NT2/D1 (cell line): ENCODE data around the gene ATXN2.
"Not testable (repeated sequence)": the region's sequence is repeated elsewhere in the genome, so short reads cannot be mapped to it uniquely, and the experiment has no call there.

Experiments used
- DNase-seq: peaks from one replicate; pipeline ENCODE4 v3.0.0-alpha.2; 2011; ENCODE audit warnings: low read depth, low spot score
- H3K27me3 ChIP-seq: 2 replicates; pipeline ENCODE4 v1.6.0; 2011; ENCODE audit warnings: mild to moderate bottlenecking; ENCODE audit not compliant: insufficient read length, insufficient read depth
- H3K36me3 ChIP-seq: 2 replicates; pipeline ENCODE4 v1.6.1; 2011; ENCODE audit warnings: mild to moderate bottlenecking, low read length, mixed read lengths; ENCODE audit not compliant: insufficient read depth, insufficient read length
- H3K4me1 ChIP-seq: 2 replicates; pipeline ENCODE4 v1.5.1; 2011; ENCODE audit not compliant: insufficient read depth, insufficient read length
- H3K4me3 ChIP-seq: 2 replicates; pipeline ENCODE4 v1.5.1; 2011; ENCODE audit warnings: low read depth; ENCODE audit not compliant: insufficient read length
- H3K9ac ChIP-seq: 2 replicates; pipeline ENCODE4 v1.6.0; 2011; ENCODE audit warnings: low read depth; ENCODE audit not compliant: insufficient read length
- H3K9me3 ChIP-seq: 2 replicates; pipeline ENCODE4 v1.5.1; 2011; ENCODE audit warnings: mild to moderate bottlenecking, low read length; ENCODE audit not compliant: insufficient read depth
- SUZ12 ChIP-seq: IDR thresholded peaks from 2 replicates; pipeline ENCODE4 v1.6.1; 2011; ENCODE audit not compliant: insufficient read length, insufficient read depth; ENCODE audit errors: extremely low read depth
- YY1 ChIP-seq: IDR thresholded peaks from 2 replicates; pipeline ENCODE4 v1.6.1; 2011; ENCODE audit not compliant: insufficient read length, insufficient read depth
- ZNF274 ChIP-seq: IDR thresholded peaks from 2 replicates; pipeline ENCODE4 v1.6.1; 2011; ENCODE audit warnings: mild to moderate bottlenecking, low read depth, low read length

Gene ATXN2

GRCh38 chr12:111569363-111570083 lies 29.6 kb downstream of the ATXN2 start:
- no peak for DNase-seq
- TF ChIP-seq ZNF274, result no peak
- TF ChIP-seq YY1, result no peak
- no peak for TF ChIP-seq SUZ12
- H3K36me3 ChIP-seq, result peaks cover 10% of the 10 kb centered on the region
- no peaks in the 10 kb centered on the region for H3K4me1 ChIP-seq
- H3K27me3 ChIP-seq, result no peaks in the 10 kb centered on the region
- H3K9ac ChIP-seq, result no peak overlapping the region
- no peak overlapping the region for H3K4me3 ChIP-seq
- no peaks in the 10 kb centered on the region for H3K9me3 ChIP-seq

GRCh38 chr12:111560844-111561243 lies 38.3 kb downstream of the ATXN2 start:
- H3K36me3 ChIP-seq, result peaks cover 18% of the 10 kb centered on the region
- H3K9ac ChIP-seq, result not testable (repeated sequence)

GRCh38 chr12:111558107-111558376 lies 41.1 kb downstream of the ATXN2 start:
- Histone ChIP-seq H3K4me3 (no peak overlapping the region), H3K9me3 (peaks cover 10% of the 10 kb centered on the region), H3K27me3 (no peaks in the 10 kb centered on the region), H3K36me3 (peaks cover 4% of the 10 kb centered on the region), H3K9ac (no peak overlapping the region), H3K4me1 (no peaks in the 10 kb centered on the region)
- no peak for DNase-seq
- TF ChIP-seq SUZ12 (no peak), ZNF274 (no peak), YY1 (no peak)

More at GRCh38 chr12:111560844-111561243, 38.3 kb downstream of the ATXN2 start:
- H3K4me3 ChIP-seq, H3K27me3 ChIP-seq, DNase-seq, H3K9me3 ChIP-seq, H3K4me1 ChIP-seq: not testable (repeated sequence)

- no peak overlapping the region for H3K9ac ChIP-seq
- H3K36me3 ChIP-seq, result peaks cover 4% of the 10 kb centered on the region
- peaks cover 10% of the 10 kb centered on the region for H3K9me3 ChIP-seq
- TF ChIP-seq SUZ12, result no peak
- TF ChIP-seq ZNF274, result no peak
- TF ChIP-seq YY1, result no peak
- no peaks in the 10 kb centered on the region for H3K27me3 ChIP-seq
- H3K4me3 ChIP-seq, result no peak overlapping the region
- H3K4me1 ChIP-seq, result no peaks in the 10 kb centered on the region
- no peak for DNase-seq
Measured at GRCh38 chr12:111557271-111558106, 41.6 kb downstream of the ATXN2 start.

GRCh38 chr12:111556676-111557075 lies 42.4 kb downstream of the ATXN2 start:
- no peak for DNase-seq
- Histone ChIP-seq H3K27me3 (no peaks in the 10 kb centered on the region), H3K4me3 (no peak overlapping the region)

GRCh38 chr12:111555313-111555712 lies 43.8 kb downstream of the ATXN2 start:
- Histone ChIP-seq H3K36me3 (peaks cover 13% of the 10 kb centered on the region), H3K9me3 (peaks cover 10% of the 10 kb centered on the region)
- H3K9ac ChIP-seq, H3K27me3 ChIP-seq, H3K4me1 ChIP-seq, DNase-seq, H3K4me3 ChIP-seq: not testable (repeated sequence)

More at GRCh38 chr12:111556676-111557075, 42.4 kb downstream of the ATXN2 start:
- Histone ChIP-seq H3K36me3 (peaks cover 7% of the 10 kb centered on the region), H3K9ac (no peak overlapping the region), H3K9me3 (peaks cover 10% of the 10 kb centered on the region), H3K4me1 (no peaks in the 10 kb centered on the region)
- TF ChIP-seq YY1 (no peak), SUZ12 (no peak), ZNF274 (no peak)

- Histone ChIP-seq H3K9me3 (no peaks in the 10 kb centered on the region), H3K9ac (no peak overlapping the region), H3K27me3 (no peaks in the 10 kb centered on the region), H3K4me3 (no peak overlapping the region), H3K36me3 (peaks cover 66% of the 10 kb centered on the region), H3K4me1 (no peaks in the 10 kb centered on the region)
- TF ChIP-seq ZNF274, result no peak
- no peak for TF ChIP-seq YY1
- no peak for TF ChIP-seq SUZ12
- no peak for DNase-seq
Measured at GRCh38 chr12:111546758-111547383, 52.2 kb downstream of the ATXN2 start.
